Astrocyte of the hippocampus (primary cell): ENCODE results near the gene TMEM72.
A peak's percentile ranks its signal among the peaks of the same experiment; 100 is the strongest.

Experiments used
- DNase-seq: peaks from one replicate; pipeline ENCODE4 v3.0.0; 2011; ENCODE audit warnings: low read depth, low spot score

Gene TMEM72

GRCh38 chr10:44966816-44967509, 55.8 kb downstream of the TMEM72 start:
- no peak for DNase-seq

DNA sequence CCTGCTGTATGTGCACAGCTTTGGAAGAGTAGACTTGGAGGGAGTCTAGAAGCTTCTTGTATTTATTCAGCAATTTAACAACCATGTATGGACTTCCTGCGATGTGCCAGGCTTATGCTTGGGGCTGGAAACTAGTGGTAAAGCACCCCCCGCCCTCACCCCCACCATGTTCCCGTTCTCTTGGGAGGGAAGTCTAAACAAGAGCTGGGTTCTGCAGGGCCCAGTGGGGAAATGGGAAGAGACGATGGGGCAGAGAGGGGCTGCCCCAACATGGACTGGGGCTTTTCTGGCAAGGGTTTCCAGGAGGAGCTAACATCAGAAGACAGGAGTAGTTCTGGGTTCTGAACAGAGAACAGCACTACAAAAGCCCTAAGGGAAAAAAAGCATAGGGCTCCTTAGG, 56.5 kb downstream of the TMEM72 start:
- DNase-seq: no peak

DNA sequence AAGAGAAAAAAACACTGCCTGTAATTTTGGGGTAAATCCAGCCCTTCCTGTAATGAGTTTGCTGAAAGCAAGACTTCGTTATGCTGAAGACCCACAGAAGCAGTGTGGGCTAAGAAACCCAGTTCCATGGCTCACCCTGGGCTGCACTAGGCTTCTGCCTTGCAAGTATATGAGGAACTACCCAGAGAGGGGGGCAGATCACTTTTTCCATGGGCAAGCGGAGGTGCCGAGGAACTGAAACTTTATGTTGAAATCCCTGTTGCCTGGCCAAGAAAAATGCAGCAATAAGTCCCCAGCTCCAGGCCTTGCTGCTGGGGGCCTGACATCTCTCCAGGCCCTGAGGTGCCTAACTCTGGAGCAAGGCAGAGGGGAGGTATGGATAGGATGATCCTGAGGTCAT, 57.0 kb downstream of the TMEM72 start:
- no peak for DNase-seq

GRCh38 chr10:44968500-44969400, 57.6 kb downstream of the TMEM72 start:
- DNase-seq: no peak

GRCh38 chr10:44969854-44970253, 58.7 kb downstream of the TMEM72 start:
- no peak for DNase-seq

DNA sequence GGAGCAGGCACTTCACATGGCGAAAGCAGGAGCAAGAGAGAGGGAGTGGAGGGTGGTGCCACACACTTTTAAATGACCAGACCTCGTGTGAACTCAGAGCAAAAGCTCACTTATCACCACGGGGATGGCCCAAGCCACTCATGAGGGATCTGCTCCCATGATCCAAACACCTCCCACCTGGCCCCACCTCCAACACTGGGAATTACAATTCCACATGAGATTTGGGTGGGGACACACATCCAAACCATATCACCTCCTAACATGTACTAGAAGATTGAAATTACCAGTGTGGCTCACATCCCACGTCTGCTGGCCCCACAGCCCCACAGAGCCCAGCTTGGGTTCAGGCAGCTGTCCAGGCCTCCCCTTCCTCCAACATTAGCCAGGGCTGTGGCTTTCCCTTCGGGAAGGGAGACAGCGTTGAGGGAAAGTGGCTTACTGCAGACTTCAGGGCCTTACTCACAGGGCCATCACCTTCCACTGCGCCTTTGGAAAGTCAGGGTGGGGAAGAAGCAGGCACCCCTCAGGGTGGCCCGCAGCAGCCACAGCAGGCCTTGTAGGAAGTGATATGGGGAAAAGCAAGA, 59.8 kb downstream of the TMEM72 start:
- DNase-seq: no peak

DNA sequence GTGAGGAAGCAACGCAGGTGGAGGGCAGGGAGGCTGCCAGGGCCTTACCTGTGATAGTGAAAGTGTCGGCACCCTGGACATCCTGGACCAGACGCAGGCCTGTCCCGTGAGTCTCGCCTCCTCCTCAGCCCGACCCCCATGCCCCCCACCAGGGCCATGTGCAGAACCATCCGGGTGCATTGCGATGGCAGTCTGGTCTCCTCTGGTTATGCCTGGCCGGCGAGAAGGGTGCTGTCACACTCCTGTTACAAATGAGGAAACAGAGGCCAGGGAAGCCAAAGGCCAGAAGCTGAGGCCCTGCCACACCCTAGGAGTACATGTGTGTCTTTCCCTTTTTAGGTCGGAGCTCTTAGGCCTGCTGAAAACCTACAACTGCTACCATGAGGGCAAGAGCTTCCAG, 60.3 kb downstream of the TMEM72 start:
- no peak for DNase-seq

- DNase-seq: no peak
Observed at GRCh38 chr10:44971935-44972757, 61.0 kb downstream of the TMEM72 start.

GRCh38 chr10:44972874-44973306, 61.8 kb downstream of the TMEM72 start:
- DNase-seq: no peak

- no peak for DNase-seq
Observed at GRCh38 chr10:44973323-44974081, 62.4 kb downstream of the TMEM72 start.

GRCh38 chr10:44974082-44974627, 63.0 kb downstream of the TMEM72 start:
- no peak for DNase-seq

- DNase-seq: peak; percentile 87
Observed at GRCh38 chr10:44974628-44975430, 63.7 kb downstream of the TMEM72 start.

DNA sequence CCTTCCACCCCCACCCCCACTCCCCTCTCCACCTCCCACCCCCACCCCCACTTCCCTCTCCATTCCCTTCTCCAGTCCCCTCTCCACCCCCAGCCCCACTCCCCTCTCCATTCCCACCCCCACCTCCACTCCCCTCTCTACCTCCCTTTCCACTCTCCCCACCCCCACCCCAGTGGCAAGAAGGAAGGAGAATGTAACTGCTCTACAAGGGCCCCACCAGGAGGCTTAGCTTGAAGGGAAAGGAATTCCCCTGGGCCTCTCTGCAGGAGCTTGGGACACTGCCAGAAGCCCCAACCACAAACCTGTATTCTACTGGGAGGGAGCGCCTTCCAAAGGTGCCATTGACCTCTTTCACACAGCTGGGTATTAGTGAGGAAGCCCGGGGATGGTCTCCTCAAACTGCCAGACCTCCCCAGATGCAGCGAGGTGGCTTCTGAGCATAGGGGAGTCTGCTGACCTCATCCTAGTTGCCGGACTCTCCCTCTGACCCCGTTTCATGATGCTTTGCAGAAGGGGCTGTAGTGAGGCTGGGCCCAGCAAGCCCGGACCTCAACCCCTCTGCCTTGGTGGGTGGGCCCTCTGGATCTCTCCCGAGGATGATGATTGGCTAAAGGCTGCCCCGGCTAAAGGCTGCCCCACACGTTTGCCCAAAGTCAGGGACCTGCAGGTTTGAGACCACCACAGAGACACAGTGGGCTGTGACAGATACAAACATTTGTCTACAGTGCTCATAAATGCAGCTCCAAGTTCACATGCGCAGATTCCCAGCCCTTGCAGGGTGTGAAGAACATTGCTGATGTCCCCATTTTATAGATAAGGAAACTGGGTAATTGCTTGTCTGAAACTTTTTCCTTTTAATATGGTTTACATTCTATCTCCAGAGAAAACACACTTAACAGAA, 64.5 kb downstream of the TMEM72 start:
- peak; percentile 95 for DNase-seq

GRCh38 chr10:44976352-44977198, 65.4 kb downstream of the TMEM72 start:
- no peak for DNase-seq

DNA sequence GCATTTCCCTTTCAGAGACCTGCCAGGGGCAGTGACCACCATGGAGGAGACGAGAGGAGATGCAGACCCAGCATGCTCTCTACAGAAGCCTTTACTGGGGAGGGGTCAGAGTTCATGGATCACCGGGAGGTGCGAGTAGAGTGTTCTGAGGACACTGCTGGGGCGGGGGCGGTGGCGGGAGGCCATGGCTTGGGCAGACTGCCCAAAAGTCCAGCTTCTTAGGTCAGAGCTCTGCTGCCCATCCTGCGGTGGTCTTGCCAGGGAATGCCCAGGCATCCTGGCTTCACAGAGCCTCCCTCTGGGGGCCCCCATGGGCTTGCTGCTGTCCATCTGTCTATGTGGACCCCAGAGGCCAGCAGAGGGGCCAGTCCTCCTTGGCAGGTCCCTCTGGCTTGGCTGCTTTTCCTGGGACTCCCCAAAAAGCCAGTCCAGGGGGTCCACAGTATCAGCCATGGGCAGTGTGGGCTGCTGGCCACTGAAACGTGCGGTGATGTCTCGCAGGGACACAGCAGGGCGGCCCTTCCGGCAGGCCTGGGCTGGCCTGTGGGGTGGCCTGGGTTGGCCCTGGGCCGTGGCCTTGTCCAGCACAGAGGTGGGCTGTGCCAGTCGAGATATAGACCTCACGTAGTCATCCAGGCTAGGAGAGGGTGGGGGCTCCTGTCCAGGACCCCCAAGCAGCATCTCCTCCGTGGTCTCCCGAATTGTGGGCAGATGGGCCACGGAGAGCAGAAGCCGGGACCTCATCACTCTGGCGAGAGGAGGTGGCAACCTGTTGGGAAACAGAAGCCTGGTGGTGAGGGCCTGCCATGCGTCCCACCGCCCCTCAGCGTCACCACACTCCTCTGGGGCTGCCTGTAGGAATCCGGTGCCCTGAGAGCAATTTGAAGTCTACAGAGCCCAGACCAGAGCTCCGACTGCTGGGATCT, 66.4 kb downstream of the TMEM72 start:
- DNase-seq: no peak

DNA sequence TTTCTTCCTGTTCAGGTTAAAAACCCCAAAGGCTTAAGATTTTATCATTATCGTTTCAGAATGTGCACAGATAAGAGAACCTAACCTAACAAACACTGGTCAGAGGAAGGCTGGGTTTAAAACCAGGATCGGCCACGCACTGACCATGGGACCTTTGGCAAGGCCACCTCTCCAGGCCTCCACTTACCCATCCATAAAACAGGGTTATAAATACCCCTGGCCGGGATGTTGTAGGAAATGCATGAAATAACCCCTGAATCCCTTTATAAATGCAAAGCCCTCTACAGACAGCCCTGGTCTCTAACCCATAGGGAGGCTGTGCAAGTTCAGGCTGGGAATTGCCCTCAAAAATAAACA, 67.1 kb downstream of the TMEM72 start:
- DNase-seq: no peak
